Fibroblast of skin of left biceps (primary cell): ENCODE data around the gene NEU4.
"Not testable (repeated sequence)": the region's sequence is repeated elsewhere in the genome, so short reads cannot be mapped to it uniquely, and the experiment has no call there.

ENCODE experiments used
- DNase-seq, 2 experiments: peaks; one replicate each; pipeline ENCODE4 v3.0.0-alpha.2; 2013; ENCODE audit warnings: low read depth in 2 of 2

Gene NEU4

DNA sequence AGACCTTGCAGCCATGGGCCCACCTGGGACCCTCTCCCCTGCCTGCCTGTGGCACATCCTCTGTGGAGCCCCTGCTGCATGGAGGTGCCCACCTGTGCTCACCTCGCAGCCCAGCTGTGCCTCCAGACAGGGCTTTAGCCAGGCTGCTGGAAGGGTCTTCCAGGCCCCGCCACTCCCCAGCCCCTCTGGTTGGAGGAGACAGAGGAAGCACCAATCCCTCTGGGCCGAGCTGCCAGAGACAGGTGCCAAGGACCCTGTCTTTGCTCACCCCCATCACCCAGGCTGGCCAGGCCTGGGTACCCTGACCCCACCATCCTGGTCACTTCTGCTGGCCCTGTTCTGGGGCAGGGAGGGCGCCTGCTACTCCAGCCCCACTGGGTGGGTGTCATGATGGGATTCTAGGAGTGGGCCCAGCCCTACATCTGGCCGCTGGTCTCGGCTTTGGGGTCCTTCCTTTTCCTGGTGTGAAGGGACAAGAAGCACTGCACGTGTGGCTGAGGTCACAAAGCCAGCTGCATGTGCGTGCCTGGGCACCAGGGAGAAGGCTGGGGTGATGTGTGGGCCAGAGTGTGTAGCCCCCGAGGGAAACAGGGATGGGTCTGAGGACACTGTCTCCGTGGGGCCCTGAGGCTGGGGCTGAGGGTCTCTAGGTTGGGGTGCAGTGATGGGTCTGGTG lies 9.3 kb upstream of the NEU4 start:
- DNase-seq = no peak

DNA sequence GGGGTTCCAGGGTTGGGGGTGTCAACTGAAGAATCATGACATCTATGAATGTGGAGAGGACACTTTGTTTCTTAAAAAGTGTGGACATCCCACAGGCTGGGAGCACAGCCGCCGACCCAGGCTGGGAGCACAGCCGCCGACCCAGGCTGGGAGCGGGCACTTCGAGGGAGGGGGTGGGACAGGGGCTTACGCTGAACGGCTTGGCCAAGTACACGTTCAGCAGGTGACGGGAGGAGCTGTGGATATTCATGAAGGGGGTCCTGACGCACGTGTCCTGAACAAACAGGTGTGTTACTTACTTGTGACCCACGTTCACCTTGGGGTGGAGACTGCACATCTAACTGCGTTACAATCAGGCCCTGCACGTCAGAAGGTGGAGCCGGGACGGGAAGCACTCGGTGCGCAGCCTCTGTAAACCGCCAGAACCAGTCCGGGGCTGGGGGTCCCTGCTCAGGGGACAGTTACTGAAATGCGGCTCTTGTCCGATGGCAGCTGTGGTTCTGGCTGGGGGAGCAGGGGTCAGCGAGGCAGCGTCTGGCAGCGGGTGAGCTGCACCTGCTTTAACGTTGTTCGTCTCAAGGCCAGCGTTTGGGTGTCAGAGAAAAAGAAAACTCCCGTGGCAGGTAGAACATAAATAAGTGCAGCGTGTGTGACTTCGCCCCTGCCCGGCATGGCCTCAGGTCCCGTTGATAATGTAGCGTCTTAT lies 8.6 kb upstream of the NEU4 start:
- DNase-seq = not testable (repeated sequence)

DNA sequence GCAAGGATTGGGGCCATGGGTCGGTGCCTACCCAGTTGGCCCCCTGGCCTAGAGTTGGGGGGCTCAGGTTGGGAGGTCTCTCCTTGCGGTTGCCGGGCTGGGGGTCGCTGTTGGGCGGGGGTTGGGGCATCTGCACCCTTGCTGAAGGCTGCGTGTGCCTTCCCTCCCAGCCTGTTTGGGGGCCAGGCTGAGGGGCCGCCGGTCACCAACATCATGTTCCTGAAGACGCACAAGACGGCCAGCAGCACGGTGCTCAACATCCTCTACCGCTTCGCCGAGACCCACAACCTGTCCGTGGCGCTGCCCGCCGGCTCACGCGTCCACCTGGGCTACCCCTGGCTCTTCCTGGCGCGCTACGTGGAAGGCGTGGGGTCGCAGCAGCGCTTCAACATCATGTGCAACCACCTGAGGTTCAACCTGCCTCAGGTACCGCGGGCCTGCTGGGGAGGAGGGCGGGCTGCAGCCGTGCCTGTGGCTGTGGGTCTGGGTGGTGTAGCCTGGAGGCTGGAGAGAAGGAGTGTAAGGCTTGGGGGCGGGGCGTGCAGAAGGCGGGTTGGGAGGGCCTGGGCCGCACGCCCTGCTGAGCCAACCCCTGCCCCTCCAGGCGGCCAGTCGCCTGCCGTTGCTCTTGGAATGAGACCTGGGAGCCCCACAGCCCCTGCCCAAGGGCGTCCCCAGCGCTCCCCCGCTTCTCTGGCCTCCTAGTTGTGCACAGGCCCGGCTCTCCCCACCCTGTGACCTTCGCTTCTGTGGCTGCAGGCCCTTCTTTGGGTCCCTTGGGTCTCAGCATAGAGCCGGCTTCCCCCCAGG lies 7.2 kb upstream of the NEU4 start:
- no peak for DNase-seq

DNA sequence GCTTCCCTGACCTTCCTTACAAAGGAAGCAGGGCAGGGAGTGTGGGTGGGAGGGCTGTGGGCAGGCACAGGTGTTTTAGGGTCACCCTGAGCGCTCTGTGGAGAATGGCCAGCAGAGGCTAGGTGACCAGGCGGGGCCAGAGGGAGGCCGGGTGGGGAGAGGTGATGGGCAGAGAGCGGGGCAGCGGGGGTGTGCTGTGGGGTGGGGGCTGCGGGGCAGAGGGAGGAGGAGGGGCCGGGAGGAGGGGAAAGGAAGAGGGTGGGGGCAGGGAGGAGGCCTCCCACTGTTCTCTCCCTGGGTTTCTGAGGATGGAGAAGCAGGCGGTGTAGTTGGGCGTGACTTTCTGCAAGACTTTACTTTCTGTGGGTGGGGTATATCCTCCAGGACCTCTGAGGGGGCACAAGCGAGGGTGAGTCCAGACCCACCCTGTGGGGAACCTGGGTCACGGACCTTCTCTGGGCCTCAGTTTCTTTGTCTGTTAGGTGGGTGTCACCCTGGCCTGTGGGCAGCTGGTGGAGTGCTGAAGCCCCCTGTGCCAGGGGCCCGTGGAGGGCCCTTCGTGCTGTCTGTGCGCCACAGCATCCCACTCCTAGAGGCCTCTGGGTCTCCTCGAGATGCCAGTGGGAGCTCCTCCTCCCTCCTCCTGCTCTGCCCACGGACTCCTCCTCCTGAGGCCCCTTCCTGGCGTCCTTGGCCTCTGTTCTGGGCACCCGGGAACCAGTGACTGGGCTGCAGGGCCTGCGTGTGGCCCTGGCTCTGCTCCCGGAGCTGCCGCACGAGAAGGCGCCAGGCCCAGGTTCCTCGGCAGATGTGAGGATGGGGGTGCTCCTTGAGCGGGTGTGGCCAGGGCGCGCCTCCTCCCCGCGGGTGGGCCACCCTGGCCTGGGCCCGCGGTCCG lies 6.3 kb upstream of the NEU4 start:
- no peak for DNase-seq

DNA sequence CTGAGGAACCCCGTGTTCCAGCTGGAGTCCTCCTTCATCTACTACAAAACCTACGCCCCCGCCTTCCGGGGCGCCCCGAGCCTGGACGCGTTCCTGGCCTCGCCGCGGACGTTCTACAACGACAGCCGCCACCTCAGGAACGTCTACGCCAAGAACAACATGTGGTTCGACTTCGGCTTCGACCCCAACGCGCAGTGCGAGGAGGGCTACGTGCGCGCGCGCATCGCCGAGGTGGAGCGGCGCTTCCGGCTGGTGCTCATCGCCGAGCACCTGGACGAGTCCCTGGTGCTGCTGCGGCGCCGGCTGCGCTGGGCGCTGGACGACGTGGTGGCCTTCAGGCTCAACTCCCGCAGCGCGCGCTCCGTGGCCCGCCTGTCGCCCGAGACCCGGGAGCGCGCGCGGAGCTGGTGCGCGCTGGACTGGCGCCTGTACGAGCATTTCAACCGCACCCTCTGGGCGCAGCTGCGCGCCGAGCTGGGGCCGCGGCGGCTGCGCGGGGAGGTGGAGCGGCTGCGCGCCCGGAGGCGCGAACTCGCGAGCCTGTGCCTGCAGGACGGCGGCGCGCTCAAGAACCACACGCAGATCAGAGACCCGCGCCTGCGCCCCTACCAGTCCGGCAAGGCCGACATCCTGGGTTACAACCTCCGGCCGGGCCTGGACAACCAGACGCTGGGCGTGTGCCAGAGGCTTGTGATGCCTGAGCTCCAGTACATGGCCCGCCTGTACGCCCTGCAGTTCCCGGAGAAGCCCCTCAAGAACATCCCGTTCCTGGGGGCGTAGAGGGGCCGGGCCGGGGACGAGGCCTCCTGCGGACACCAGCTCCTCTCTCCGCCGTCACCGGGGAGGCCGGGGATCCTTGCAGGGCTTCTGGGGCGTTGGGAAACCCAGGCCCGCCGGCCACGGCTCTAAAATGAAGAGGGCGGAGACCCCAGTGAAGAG lies 5.3 kb upstream of the NEU4 start:
- no peak for DNase-seq

DNA sequence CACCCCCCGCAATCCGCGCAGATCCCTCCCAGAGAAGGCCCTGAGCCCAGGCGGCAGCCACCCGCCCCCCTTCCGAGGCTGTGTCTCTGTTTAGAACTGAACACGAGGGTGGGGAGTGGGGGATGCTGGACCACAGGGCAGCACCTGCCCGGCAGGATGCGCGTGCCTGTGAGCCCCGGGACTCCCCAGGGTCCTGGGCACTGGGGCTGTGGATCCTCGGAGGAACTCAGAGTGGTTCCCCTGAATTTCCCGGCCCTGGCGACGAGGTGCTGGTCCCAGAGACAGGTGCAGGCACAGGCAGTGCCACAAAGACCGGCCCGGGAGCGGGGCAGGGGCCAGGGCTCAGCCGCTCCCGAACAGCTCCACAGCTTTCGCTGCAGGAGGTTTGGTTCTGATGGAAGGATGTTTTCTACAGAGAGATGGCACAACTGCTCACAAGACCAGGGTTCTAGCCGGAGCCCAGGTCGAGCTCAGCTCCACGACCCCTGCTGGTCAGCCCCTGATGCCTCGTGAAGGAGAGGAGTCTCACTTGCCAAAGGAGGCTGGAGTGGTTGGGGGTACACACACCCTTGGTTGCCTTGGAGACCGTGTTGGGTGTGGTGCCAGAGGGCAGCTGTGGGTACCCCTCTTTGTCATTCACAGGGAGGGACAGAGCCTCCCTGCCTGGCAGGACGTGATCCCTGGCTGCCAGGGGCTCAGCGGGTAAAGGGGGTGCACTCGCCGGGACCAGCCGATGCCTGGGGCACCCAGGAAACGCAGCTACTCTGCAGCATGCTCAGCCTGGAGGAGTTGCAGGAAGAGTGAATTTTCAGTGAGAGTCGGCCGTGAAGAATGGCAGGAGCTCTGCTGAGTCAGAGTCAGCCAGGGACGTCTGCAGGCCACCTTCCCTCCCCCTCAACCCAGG lies 4.4 kb upstream of the NEU4 start:
- DNase-seq = no peak

DNA sequence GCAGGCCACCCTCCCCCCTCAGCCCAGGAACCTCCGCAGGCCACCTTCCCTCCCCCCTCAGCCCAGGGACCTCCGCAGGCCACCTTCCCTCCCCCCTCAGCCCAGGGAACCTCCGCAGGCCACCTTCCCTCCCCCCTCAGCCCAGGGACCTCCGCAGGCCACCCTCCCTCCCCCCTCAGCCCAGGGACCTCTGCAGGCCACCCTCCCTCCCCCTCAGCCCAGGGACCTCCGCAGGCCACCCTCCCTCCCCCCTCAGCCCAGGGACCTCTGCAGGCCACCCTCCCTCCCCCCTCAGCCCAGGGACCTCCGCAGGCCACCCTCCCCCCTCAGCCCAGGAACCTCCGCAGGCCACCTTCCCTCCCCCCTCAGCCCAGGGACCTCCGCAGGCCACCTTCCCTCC lies 2.8 kb upstream of the NEU4 start:
- not testable (repeated sequence) for DNase-seq

DNA sequence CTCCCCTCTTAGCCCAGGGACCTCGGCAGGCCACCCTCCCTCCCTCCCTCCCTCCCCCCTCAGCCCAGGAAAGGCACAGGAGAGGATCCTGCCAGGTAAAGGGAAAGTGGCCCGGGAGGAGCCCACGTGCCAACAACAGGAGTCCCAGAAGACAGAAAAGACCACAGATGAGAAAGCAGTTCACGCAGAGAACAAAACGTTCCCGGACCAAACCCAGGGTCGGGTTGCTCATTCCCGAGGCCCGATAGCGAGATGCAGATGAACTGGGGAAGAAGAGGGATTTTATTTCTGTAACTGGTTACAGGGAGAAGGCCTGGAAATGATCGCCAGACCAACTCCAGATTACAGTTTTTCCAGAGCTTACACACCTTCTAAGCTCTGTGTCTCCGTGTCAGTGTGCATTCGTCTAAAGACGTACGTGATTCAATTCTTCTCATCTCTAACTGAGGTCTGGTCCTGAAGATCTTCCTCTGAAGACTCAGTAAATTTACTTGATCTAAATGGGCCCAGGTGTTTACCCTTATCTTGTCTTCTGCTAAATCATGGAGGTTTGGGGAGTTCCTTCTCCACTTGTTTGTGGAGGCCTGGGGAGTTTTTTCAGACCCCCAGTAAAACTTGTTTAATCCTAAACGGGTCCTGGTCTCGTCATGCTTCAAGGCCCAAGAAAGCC lies 807 bp upstream of the NEU4 start:
- DNase-seq = no peak

DNA sequence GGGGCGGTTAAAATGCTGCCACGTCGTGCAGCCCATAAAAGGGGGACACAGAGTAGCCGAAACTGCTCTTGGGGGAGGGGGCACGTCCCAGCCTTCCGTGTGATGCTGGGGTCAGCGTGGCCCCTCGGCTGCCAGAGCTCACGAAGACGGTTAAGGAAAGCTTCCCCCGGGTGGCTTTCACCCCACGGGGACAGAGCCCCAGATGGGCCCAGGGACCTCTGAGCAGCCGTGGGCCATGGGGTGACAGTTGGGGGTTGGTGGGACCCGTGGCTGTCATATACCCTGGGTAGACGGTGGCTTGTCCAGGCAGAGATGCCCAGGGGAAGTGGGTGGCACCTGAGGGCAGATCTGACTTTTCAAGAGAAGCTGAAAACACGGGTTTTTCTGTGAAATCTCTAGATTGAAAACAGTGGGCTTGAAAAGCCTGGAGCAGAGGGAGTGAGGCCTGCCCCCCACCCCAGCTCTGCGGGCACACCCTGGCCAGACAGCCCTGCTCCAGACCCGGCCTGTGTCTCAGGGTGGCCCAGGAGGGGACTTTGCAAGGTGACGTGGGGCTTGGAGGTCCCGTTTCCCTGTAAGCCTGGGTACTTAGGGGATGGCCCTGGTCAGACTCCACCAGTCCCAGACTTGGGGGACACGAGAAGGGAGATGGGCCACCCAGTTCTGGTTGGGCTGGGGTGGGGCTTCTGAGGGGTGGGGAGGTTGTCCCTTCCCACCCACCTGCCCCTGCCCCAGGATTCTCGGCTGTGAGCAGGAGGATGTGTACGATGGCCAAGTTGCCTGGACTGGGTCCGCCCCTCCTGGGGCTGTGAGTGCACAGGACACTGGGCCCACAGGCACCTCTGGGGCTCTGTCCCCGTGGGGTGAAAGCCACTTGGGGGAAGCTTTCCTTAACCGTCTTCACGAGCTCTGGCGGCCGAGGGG lies 652 bp downstream of the NEU4 start:
- no peak for DNase-seq

DNA sequence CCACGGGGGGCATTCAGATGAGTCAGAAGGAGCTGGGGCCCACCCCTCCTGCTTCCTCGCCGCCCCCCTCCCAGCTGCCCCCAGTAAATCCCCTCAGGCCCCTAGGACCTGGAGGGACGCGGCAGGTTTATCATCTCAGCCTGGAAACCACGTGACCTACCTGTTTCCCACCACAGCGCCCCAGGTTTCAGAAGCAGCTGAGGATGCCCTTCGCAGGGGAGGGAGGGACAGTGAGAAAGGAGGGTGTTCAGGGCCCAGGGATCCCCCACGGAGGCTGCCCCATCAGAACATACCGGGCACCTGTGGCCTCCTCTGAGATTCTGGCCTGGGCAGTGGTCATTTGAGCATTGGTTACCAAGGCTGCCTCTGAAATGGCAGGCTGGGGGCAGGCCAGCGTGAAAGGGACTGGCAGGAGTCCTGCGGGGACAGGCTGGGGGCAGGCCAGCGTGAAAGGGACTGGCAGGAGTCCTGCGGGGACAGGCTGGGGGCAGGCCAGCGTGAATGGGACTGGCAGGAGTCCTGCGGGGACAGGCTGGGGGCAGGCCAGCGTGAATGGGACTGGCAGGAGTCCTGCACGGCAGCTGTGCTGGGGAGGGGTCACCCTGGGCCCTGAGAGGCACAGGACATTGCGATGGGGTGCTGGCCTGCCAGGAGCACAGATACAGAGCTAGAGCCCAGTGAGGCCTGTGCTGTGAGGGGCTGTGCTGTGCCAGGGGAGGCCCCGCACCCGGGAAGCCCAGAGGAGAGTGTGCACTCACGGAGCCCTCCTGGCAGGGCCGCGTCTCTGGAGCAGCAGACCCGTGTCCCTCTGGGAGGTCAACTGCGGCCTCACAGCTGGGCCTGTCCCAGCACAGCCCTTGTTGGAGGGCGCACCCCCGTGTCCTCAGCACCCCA lies 1.6 kb downstream of the NEU4 start:
- no peak for DNase-seq

DNA sequence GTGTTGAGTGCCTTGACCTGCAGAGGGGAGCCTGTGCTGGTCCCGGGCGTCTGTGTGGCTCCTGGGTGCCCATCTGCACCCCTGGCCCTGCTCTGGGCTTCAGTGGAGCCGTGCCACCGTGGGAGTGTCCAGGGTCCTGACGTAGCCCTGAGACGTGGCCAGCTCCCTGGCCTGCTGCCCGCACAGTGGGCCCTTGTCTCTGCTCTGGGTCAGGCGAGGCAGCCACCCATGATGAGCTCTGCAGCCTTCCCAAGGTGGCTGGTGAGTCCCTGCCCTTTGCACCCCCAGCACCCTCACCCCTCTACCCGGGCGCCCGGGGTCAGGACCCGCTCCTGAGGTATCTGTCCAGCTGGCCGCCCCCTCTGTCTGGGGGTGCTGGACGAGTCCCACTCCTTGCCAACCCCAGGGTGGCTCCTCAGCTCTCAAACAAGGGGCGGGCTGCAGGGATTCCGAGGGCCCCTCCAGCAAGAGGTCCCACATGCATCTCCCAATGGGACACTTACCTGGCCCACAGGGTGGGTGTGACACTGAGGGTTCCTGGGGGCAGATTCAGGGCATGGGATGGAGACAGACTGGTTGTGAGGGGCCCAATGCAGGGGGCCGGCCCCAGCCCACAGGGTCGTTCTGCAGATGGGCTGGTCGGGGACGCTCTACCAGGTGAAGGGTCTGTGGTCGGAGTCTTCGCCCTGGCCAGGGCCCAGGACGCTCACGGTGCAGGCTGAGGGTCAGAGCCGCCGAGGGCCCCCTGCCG lies 2.4 kb downstream of the NEU4 start:
- no peak for DNase-seq

DNA sequence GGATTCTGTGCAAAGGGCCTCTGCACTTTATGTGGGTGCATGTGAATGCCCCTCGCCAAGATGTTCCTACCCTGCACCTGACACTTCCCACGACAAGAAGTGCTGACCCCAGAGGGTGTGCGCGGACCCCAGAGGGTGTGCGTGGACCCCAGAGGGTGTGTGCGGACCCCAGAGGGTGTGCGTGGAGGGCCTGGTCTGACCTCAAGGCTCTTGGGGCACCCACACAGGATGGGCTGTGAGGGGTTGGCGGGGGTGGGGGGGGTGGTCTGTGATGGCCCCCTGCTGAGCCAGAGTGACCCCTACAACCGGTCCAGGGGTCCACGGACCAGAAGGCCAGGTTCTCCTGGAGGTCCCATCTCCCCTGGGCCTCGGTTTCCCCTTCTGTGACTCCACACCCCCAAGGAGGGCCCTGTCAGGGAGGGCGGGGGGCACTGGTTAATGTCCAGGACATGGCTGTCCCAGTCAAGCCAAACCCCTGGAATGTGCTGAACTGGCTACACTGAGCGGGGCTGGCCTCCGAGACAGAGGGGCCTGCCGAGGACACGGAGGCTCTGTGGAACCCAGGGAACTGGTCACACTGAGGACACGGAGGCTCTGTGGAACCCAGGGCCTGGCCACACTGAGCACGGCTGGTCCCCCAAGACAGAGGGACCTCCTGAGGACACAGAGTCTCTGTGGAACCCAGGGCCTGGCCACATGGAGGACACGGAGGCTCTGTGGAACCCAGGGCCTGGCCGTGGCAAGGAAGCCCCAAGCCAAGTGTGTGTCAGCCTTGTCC lies 3.1 kb downstream of the NEU4 start:
- no peak for DNase-seq

DNA sequence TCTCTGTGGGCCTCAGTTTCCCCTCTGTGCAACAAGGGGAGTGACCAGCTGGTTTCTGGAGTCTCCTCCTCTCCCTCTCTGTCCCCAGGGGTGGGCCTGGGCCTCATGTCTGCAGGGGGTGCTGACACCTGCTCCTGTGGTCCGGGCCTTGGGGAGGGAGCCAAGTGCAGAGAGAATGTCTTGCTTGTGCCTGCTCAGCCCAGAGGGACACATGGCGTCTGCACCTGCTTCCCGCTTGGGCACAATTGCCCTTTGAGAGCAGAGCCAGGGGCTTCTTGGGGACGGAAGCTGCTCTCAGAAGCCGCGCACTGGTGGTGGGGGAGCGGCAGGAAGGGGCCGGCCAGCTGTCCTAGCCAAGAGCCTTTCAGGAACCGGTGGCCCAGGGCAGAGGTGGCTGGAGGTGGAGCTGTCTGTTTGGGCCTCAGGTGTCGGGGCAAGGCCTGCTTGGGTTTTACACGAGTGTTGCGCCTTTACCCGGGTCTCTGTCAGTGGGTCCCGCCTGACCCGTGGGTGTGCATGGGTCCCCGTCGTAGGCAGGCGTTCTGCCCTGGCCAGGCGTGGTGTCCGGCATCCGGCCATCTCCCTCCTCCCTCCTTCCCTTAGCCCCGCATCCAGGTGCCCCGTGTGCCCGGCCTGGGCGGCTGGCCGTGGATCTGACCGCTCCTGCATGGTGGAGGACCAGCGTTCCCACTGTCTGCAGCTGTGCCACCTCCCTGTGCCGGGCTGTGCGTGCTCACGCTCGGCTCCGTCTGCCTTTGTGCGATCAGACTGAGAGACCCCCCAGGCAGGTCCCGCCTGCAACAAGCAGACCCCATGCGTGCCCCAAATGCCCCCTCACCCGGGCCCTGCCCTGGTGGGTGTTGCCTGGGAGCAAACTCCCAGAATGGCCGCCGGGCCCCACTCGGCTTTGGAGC lies 4.0 kb downstream of the NEU4 start:
- DNase-seq = no peak

DNA sequence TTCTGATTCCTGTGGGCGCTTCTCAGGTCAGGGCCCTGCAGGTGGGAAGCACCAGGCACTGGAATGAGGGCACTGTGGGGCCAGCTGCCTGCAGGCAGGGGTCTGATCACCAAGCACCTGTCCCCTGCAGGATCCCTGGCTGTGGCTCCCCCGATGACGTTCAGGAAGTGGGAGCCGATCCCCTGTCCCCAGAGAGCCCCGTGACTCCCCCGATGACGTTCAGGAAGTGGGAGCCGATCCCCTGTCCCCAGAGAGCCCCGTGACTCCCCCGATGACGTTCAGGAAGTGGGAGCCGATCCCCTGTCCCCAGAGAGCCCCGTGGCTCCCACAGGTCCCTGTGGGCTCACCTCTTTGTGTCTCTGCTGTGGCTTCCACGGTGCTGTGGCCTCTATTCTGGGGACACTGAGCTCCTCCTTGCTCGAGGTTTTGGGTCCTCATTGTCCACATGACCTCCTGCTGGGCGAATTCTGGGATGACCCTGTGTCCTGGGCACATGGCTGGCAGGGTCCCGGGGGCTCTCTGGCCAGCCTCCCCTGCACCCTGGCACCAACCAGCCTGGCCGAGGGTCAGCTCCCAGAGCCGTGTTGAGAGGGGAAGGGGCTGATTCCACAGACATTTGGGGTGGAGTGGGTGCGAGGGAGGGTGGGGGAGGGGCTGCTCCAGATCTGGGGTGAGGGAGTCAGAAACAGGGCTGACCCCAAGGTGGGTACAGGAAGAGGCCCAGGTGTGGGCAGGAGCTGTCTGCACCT lies 4.8 kb downstream of the NEU4 start:
- DNase-seq = no peak
